ENCODE measurements around the gene PLCD1.

PLCD1 gene

GRCh38 chr3:37993460-37993819, 36.0 kb downstream of the PLCD1 start:
- H3K4me3 ChIP-seq (ENCODE audit: low read depth, low read length): peak overlapping the region; percentile 72
- TF ChIP-seq CTCF (IDR thresholded peaks at IDR 0.05; ENCODE audit: borderline replicate concordance, insufficient read depth, low read depth, low read length): no peak

- no peak for TF ChIP-seq CTCF (IDR thresholded peaks at IDR 0.05; ENCODE audit: borderline replicate concordance, insufficient read depth, low read depth, low read length)
- no peak overlapping the region for H3K4me3 ChIP-seq (ENCODE audit: low read depth, low read length)
Measured at GRCh38 chr3:37993067-37993455, 36.4 kb downstream of the PLCD1 start.

- no peak for TF ChIP-seq CTCF (IDR thresholded peaks at IDR 0.05; ENCODE audit: borderline replicate concordance, insufficient read depth, low read depth, low read length)
- no peak overlapping the region for H3K4me3 ChIP-seq (ENCODE audit: low read depth, low read length)
Measured at GRCh38 chr3:37992271-37993066, 37.0 kb downstream of the PLCD1 start.

- no peak overlapping the region for H3K4me3 ChIP-seq (ENCODE audit: low read depth, low read length)
Measured at GRCh38 chr3:37991823-37992222, 37.6 kb downstream of the PLCD1 start.

GRCh38 chr3:37991109-37991508, 38.3 kb downstream of the PLCD1 start:
- no peak for TF ChIP-seq CTCF (IDR thresholded peaks at IDR 0.05; ENCODE audit: borderline replicate concordance, insufficient read depth, low read depth, low read length)
- H3K4me3 ChIP-seq (ENCODE audit: low read depth, low read length): no peak overlapping the region

More at GRCh38 chr3:37991823-37992222, 37.6 kb downstream of the PLCD1 start:
- no peak for TF ChIP-seq CTCF (IDR thresholded peaks at IDR 0.05; ENCODE audit: borderline replicate concordance, insufficient read depth, low read depth, low read length)

GRCh38 chr3:37990527-37990926, 38.9 kb downstream of the PLCD1 start, which contains the start of gene VILL:
TSS of gene VILL (plus strand) at chr3:37990786. CDS start at chr3:37993673, 2,887 bp downstream.
- H3K4me3 ChIP-seq (ENCODE audit: low read depth, low read length): no peak within 1 kb of the TSS
- no peak for TF ChIP-seq CTCF (IDR thresholded peaks at IDR 0.05; ENCODE audit: borderline replicate concordance, insufficient read depth, low read depth, low read length)

- TF ChIP-seq CTCF (IDR thresholded peaks at IDR 0.05; ENCODE audit: borderline replicate concordance, insufficient read depth, low read depth, low read length): no peak
- H3K4me3 ChIP-seq (ENCODE audit: low read depth, low read length): no peak overlapping the region
Measured at GRCh38 chr3:37989821-37990480, 39.5 kb downstream of the PLCD1 start.

Measured in GM12875 (cell line).